HG03095 (cell line): ENCODE data around the gene ZBTB20.

Experiments
- ATAC-seq: cut with Tn5 transposase; IDR thresholded peaks from one replicate; pipeline ENCODE4 v1.9.1; 2021; ENCODE audit warnings: moderate library complexity; ENCODE audit not compliant: unreplicated experiment

The ZBTB20 gene

GRCh38 chr3:114363554-114364202 lies 783.4 kb downstream of the ZBTB20 start:
- ATAC-seq, result no peak

DNA sequence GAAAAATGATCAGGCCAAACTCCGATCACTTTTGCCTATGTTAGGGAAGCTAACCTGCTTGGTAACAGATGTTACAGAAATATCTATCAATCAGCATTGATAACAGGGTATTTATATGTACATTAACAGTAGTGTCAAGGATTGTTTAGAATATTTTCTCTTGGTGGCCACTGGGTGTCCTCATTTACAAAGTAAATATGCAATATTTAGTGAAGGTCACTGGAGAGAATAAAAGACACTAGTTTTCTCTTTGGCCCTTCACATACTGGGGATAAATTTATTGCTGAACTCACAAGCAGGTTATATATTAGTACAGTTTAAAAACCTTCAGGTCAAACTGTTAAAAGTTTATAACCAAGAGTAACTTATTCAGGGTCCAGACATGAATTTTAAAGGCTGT lies 784.3 kb downstream of the ZBTB20 start:
- ATAC-seq, result no peak

GRCh38 chr3:114361391-114361790 lies 785.7 kb downstream of the ZBTB20 start:
- ATAC-seq, result no peak

DNA sequence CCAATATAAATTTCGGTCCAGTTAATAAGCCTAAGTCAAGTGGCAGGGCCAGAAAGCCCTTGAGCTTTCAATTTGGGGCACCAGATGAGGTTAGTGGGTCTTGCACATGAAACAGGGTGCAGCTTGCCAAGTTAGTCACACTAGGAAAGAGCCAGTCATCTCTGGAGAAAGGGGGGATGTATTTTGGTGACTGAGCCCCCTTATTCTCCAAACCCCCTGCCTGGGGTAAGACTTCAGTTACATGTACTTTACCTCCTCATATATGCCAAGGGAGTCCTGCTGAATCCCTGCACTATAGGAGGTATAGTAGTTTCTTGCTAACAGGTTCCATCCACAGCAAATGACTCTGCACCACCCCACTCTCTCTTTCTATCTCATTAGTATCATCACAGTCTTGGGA lies 790.6 kb downstream of the ZBTB20 start:
- no peak for ATAC-seq

DNA sequence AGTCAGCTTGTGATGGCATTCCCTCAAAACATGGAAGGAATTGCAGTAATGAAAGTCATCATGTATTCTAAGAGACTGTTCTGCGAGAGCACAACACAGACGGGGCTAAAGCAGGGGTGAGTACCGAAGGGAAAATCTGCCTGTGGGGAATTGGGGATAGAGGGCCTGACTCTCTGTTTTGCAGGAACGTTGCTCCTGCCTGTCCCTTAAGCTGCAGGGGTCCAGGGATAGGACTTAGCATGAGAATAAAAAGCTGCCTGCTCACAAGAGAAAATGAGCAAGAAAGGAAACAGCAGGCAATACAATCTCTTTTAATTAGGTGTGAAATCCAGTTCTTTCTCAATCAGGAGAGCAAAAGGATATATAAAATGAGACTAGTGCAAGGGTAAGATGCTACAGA lies 791.0 kb downstream of the ZBTB20 start:
- no peak for ATAC-seq

DNA sequence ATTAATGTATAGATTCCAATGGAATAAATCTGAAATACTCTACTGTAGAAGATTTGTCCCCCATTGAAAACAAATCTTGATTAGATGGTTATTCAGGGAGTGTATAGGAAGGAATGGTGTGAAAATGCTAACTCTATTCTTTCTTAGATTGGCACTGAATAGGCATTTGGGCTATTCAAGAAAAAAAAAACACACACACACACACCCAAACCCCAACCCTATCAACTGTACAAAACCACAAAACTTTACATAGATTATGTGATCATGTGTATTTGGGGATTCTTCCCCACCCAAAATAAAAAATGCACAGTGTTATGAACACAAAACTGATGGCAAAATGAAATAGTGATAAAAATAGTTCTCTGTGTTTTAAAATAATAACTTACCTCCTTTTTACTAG lies 791.4 kb downstream of the ZBTB20 start:
- ATAC-seq, result no peak

GRCh38 chr3:114351822-114352145 lies 795.3 kb downstream of the ZBTB20 start:
- no peak for ATAC-seq

DNA sequence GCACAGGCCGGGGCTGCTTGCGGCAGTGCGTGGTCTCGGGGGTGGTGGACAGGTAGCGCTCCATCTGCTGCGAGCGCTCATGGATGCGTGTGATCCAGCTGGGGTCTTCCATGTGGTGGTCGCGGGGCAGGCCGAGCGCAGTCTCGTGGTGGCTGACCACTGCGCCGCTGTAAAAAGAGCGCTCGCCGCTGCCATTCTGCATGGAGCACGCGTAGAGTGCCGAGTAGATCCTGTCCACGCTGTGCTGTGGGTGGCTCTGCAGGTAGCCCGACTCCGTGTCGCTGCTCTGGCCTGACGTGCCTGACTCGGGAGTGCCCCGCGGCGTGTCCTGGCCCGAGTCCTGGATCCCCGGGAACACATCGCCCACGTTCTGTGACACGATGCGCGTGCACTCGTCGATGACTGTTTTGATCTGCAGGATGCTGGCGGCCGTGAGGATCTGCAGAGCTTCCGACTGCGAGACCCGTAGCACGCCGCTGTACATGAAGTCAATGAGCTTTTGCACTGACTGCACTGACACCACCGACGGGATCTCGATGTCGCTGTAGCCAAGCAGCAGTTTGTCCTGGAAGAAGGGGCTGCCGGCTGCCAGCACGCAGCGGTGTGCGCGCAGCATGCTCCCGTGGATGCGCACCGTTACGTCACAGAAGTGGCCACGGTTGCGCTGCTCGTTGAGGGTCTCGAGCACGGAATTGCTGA lies 795.8 kb downstream of the ZBTB20 start:
- no peak for ATAC-seq

- ATAC-seq, result no peak
Observed at GRCh38 chr3:114350690-114351089, 796.4 kb downstream of the ZBTB20 start.

GRCh38 chr3:114350271-114350670 lies 796.8 kb downstream of the ZBTB20 start:
- no peak for ATAC-seq

- no peak for ATAC-seq
Observed at GRCh38 chr3:114344492-114344891, 802.6 kb downstream of the ZBTB20 start.

- ATAC-seq, result no peak
Observed at GRCh38 chr3:114338651-114339357, 808.3 kb downstream of the ZBTB20 start.

GRCh38 chr3:114336857-114337256 lies 810.2 kb downstream of the ZBTB20 start:
- no peak for ATAC-seq

GRCh38 chr3:114336122-114336697 lies 810.9 kb downstream of the ZBTB20 start:
- no peak for ATAC-seq

DNA sequence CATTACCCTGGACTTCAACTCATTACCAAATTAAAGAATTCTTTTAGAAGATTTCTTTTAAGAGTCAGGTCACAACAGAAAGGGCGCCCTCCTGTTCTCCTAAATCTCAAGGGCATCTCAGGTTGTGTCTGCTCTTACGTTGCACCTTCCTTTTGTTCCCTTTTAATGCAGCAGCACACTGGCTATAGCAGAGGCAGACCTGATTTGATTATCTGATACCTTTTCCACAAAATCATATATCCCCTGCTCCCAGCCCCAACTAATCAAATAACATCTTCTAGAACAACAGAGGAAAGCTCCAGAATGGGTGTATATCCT lies 813.2 kb downstream of the ZBTB20 start:
- ATAC-seq, result no peak

DNA sequence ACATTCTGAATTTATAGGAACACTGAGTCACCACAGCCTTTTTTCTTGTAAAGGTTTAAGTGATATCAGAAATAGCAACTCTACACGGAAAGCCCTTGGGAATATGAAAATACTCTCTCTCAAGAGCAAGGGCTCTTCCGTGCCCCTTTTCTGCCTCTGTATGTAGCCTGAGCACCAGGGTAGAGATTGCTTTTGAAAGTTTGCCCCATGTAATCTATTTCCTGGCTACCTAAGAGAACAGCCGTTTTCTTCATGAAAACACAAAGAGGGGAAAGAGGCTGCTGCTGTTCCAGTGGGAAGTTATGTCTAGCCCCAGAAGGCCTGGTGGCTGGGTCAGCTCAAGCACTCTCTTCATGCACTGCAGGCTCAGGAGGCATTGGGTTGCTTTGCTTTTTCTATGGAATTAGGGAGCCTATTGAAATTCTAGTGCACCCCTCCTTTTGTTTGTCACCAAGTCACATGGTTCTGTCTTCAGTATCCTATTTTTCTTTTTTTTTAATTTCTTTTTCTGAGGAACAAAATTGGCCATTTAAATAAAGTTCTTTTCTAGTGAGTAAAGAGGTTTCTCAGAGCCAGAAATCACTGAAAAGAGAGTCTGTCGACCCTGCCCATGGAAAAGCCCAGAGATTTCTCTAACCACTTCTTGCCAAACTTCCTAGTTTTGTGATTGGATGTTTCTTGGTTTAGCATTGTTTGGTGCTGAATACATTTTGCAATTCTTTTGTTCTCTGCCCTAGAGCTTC lies 813.7 kb downstream of the ZBTB20 start:
- peak; percentile 7 for ATAC-seq

DNA sequence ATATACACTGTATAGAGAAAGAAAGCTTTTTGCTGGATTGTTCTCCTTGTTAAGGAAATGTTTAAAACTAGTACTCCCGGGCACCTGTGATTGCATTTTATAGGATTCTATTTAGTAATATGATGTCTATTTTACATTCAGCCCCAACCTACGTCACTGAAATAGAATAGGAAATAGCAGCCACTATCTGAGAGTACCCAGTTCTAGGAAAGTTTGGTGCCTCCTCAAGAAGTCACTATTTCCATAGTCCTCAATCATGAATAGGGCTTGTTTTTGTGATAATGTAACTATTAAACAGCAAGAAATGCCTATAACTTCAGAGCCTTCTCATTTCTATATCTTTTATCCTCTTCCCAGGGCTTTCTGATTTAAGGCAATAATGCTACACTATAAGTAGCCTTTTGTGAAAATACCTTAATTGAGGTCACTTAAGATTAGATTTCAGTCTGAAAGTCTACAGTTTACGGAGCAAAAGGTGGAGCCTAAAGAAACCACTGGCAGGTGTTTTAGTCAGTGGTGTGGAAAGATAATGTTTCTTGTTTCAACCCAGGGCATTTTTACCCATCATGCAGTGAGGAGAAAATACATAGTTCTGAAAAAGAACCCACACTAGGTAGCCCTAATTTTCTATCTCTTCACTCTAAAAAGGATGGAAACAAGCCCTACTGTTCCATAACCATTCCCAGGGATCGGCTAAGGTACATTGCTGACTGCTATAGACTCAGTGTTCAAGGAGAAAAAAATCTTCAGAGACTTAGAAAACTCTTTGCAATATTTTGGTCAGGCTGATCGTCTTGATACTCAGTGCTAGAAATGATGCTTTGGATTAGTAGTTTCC lies 814.5 kb downstream of the ZBTB20 start:
- peak; percentile 58 for ATAC-seq

- ATAC-seq, result no peak
Observed at GRCh38 chr3:114331710-114332109, 815.4 kb downstream of the ZBTB20 start.

- no peak for ATAC-seq
Observed at GRCh38 chr3:114331007-114331406, 816.1 kb downstream of the ZBTB20 start.

- no peak for ATAC-seq
Observed at GRCh38 chr3:114329823-114330222, 817.3 kb downstream of the ZBTB20 start.

- ATAC-seq, result no peak
Observed at GRCh38 chr3:114328345-114328744, 818.7 kb downstream of the ZBTB20 start.
